Activated naive CD4-positive, alpha-beta T cell treated with anti-CD3 and anti-CD28 coated beads, Interleukin-2, amount 50 U/mL, for 24 hours (primary cell): ENCODE measurements around the gene KMT2E.
"Not testable (repeated sequence)": the region's sequence is repeated elsewhere in the genome, so short reads cannot be mapped to it uniquely, and the experiment has no call there.

Source experiments
- H3K27ac Mint-ChIP-seq: one replicate; pipeline ENCODE4 v1.8.0; 2021; ENCODE audit warnings: mild to moderate bottlenecking, mixed read lengths
- H3K27me3 Mint-ChIP-seq: one replicate; pipeline ENCODE4 v1.8.0; 2021; ENCODE audit warnings: mixed read lengths
- H3K36me3 Mint-ChIP-seq: one replicate; pipeline ENCODE4 v1.8.0; 2021; ENCODE audit warnings: mixed read lengths
- H3K4me1 Mint-ChIP-seq: one replicate; pipeline ENCODE4 v1.8.0; 2021; ENCODE audit warnings: mixed read lengths
- H3K4me3 Mint-ChIP-seq: one replicate; pipeline ENCODE4 v1.8.0; 2021; ENCODE audit warnings: mild to moderate bottlenecking, mixed read lengths
- H3K9me3 Mint-ChIP-seq: one replicate; pipeline ENCODE4 v1.8.0; 2021; ENCODE audit warnings: mixed read lengths

The KMT2E gene

GRCh38 chr7:105024734-105025133, 10.7 kb downstream of the KMT2E start:
- Mint-ChIP-seq H3K27ac (no peak overlapping the region), H3K36me3 (peaks cover 5% of the 10 kb centered on the region), H3K27me3 (no peaks in the 10 kb centered on the region), H3K9me3 (no peaks in the 10 kb centered on the region), H3K4me1 (peaks cover 96% of the 10 kb centered on the region), H3K4me3 (no peak overlapping the region)

GRCh38 chr7:105026750-105027149, 12.7 kb downstream of the KMT2E start:
- Mint-ChIP-seq H3K4me3 (no peak overlapping the region), H3K27ac (no peak overlapping the region), H3K27me3 (no peaks in the 10 kb centered on the region), H3K36me3 (peaks cover 15% of the 10 kb centered on the region), H3K4me1 (peaks cover 91% of the 10 kb centered on the region), H3K9me3 (no peaks in the 10 kb centered on the region)

GRCh38 chr7:105027176-105027853, 13.3 kb downstream of the KMT2E start:
- peak overlapping the region; percentile 17 for H3K4me3 Mint-ChIP-seq
- peaks cover 86% of the 10 kb centered on the region for H3K4me1 Mint-ChIP-seq
- peaks cover 15% of the 10 kb centered on the region for H3K36me3 Mint-ChIP-seq
- no peaks in the 10 kb centered on the region for H3K27me3 Mint-ChIP-seq
- H3K9me3 Mint-ChIP-seq: no peaks in the 10 kb centered on the region
- H3K27ac Mint-ChIP-seq: no peak overlapping the region

GRCh38 chr7:105028004-105028403, 14.0 kb downstream of the KMT2E start:
- Mint-ChIP-seq H3K36me3 (peaks cover 15% of the 10 kb centered on the region), H3K27me3 (no peaks in the 10 kb centered on the region), H3K9me3 (no peaks in the 10 kb centered on the region), H3K4me3 (no peak overlapping the region), H3K27ac (no peak overlapping the region), H3K4me1 (peaks cover 84% of the 10 kb centered on the region)

GRCh38 chr7:105028941-105029340, 14.9 kb downstream of the KMT2E start:
- H3K9me3 Mint-ChIP-seq, H3K27me3 Mint-ChIP-seq: not testable (repeated sequence)
- H3K36me3 Mint-ChIP-seq: peaks cover 15% of the 10 kb centered on the region
- peaks cover 83% of the 10 kb centered on the region for H3K4me1 Mint-ChIP-seq
- H3K4me3 Mint-ChIP-seq: peak overlapping the region; percentile 23
- peak overlapping the region; percentile 65 for H3K27ac Mint-ChIP-seq

GRCh38 chr7:105030447-105030846, 16.4 kb downstream of the KMT2E start:
- Mint-ChIP-seq H3K4me3 (peak overlapping the region; percentile 34), H3K9me3 (no peaks in the 10 kb centered on the region), H3K36me3 (peaks cover 15% of the 10 kb centered on the region), H3K27me3 (no peaks in the 10 kb centered on the region), H3K4me1 (peaks cover 75% of the 10 kb centered on the region), H3K27ac (peak overlapping the region; percentile 81)

- H3K36me3 Mint-ChIP-seq: peaks cover 15% of the 10 kb centered on the region
- peak overlapping the region; percentile 39 for H3K4me3 Mint-ChIP-seq
- H3K9me3 Mint-ChIP-seq: no peaks in the 10 kb centered on the region
- no peaks in the 10 kb centered on the region for H3K27me3 Mint-ChIP-seq
- H3K4me1 Mint-ChIP-seq: peaks cover 75% of the 10 kb centered on the region
- H3K27ac Mint-ChIP-seq: peak overlapping the region; percentile 30
Measured at GRCh38 chr7:105032553-105033214, 18.7 kb downstream of the KMT2E start.

- H3K27ac Mint-ChIP-seq: peak overlapping the region; percentile 60
Measured at GRCh38 chr7:105035349-105035748, 21.3 kb downstream of the KMT2E start.

GRCh38 chr7:105036217-105037168, 22.5 kb downstream of the KMT2E start:
- Mint-ChIP-seq H3K36me3 (peaks cover 2% of the 10 kb centered on the region), H3K27ac (peak overlapping the region; percentile 84), H3K4me1 (peaks cover 64% of the 10 kb centered on the region), H3K9me3 (no peaks in the 10 kb centered on the region), H3K27me3 (no peaks in the 10 kb centered on the region), H3K4me3 (peak overlapping the region; percentile 15)

More at GRCh38 chr7:105035349-105035748, 21.3 kb downstream of the KMT2E start:
- Mint-ChIP-seq H3K9me3 (no peaks in the 10 kb centered on the region), H3K36me3 (peaks cover 8% of the 10 kb centered on the region), H3K4me3 (no peak overlapping the region), H3K27me3 (no peaks in the 10 kb centered on the region), H3K4me1 (peaks cover 65% of the 10 kb centered on the region)

GRCh38 chr7:105037319-105037718, 23.3 kb downstream of the KMT2E start:
- Mint-ChIP-seq H3K9me3 (no peaks in the 10 kb centered on the region), H3K27ac (peak overlapping the region; percentile 74), H3K27me3 (no peaks in the 10 kb centered on the region), H3K4me1 (peaks cover 64% of the 10 kb centered on the region), H3K36me3 (peaks cover 2% of the 10 kb centered on the region), H3K4me3 (peak overlapping the region; percentile 49)

GRCh38 chr7:105044449-105045070, 30.6 kb downstream of the KMT2E start:
- Mint-ChIP-seq H3K9me3 (no peaks in the 10 kb centered on the region), H3K27ac (peak overlapping the region; percentile 42), H3K36me3 (peaks cover 8% of the 10 kb centered on the region), H3K4me1 (peaks cover 49% of the 10 kb centered on the region), H3K4me3 (no peak overlapping the region), H3K27me3 (no peaks in the 10 kb centered on the region)

GRCh38 chr7:105046414-105046813, 32.4 kb downstream of the KMT2E start:
- peak overlapping the region; percentile 66 for H3K27ac Mint-ChIP-seq
- H3K36me3 Mint-ChIP-seq: peaks cover 16% of the 10 kb centered on the region
- H3K9me3 Mint-ChIP-seq: no peaks in the 10 kb centered on the region
- no peaks in the 10 kb centered on the region for H3K27me3 Mint-ChIP-seq
- no peak overlapping the region for H3K4me3 Mint-ChIP-seq
- peaks cover 61% of the 10 kb centered on the region for H3K4me1 Mint-ChIP-seq

GRCh38 chr7:105047932-105048331, 33.9 kb downstream of the KMT2E start:
- H3K36me3 Mint-ChIP-seq: peaks cover 17% of the 10 kb centered on the region
- H3K9me3 Mint-ChIP-seq: no peaks in the 10 kb centered on the region
- H3K27ac Mint-ChIP-seq: peak overlapping the region; percentile 41
- H3K27me3 Mint-ChIP-seq: no peaks in the 10 kb centered on the region
- H3K4me1 Mint-ChIP-seq: peaks cover 71% of the 10 kb centered on the region
- no peak overlapping the region for H3K4me3 Mint-ChIP-seq

- H3K27me3 Mint-ChIP-seq: no peaks in the 10 kb centered on the region
- no peak overlapping the region for H3K4me3 Mint-ChIP-seq
- H3K9me3 Mint-ChIP-seq: no peaks in the 10 kb centered on the region
- H3K36me3 Mint-ChIP-seq: peaks cover 20% of the 10 kb centered on the region
- H3K27ac Mint-ChIP-seq: peak overlapping the region; percentile 68
- H3K4me1 Mint-ChIP-seq: peaks cover 78% of the 10 kb centered on the region
Measured at GRCh38 chr7:105050493-105050892, 36.5 kb downstream of the KMT2E start.

- not testable (repeated sequence) for H3K4me3 Mint-ChIP-seq, H3K27me3 Mint-ChIP-seq, H3K9me3 Mint-ChIP-seq
- peaks cover 18% of the 10 kb centered on the region for H3K36me3 Mint-ChIP-seq
- peaks cover 78% of the 10 kb centered on the region for H3K4me1 Mint-ChIP-seq
- peak overlapping the region; percentile 90 for H3K27ac Mint-ChIP-seq
Measured at GRCh38 chr7:105050899-105051298, 36.9 kb downstream of the KMT2E start.
